Glutamatergic neuron (in vitro differentiated cells): ENCODE data around the gene BCAP31. TPM values are rescaled to one million over a fixed set of nuclear protein-coding genes. Genes with fewer than 3 reads are reported as not detected.

Source experiments
- DNase-seq: peaks from one replicate; pipeline ENCODE4 v3.0.0; 2022
- H3K27ac Mint-ChIP-seq: one replicate; pipeline ENCODE4 v1.8.0; 2020; ENCODE audit warnings: mild to moderate bottlenecking, mixed read lengths, inconsistent platforms; ENCODE audit not compliant: unreplicated experiment
- H3K27me3 Mint-ChIP-seq: one replicate; pipeline ENCODE4 v1.8.0; 2020; ENCODE audit warnings: mild to moderate bottlenecking, moderate library complexity, mixed read lengths, inconsistent platforms; ENCODE audit not compliant: unreplicated experiment
- H3K36me3 Mint-ChIP-seq: one replicate; pipeline ENCODE4 v1.8.0; 2020; ENCODE audit warnings: mild to moderate bottlenecking, mixed read lengths, inconsistent platforms; ENCODE audit not compliant: unreplicated experiment
- H3K4me1 Mint-ChIP-seq: one replicate; pipeline ENCODE4 v1.8.0; 2020; ENCODE audit warnings: mild to moderate bottlenecking, low read depth, mixed read lengths, inconsistent platforms; ENCODE audit not compliant: unreplicated experiment
- H3K4me3 Mint-ChIP-seq: one replicate; pipeline ENCODE4 v1.8.0; 2020; ENCODE audit warnings: mild to moderate bottlenecking, mixed read lengths, inconsistent platforms; ENCODE audit not compliant: unreplicated experiment
- H3K9me3 Mint-ChIP-seq: one replicate; pipeline ENCODE4 v1.8.0; 2020; ENCODE audit warnings: mild to moderate bottlenecking, moderate library complexity, mixed read lengths, inconsistent platforms; ENCODE audit not compliant: unreplicated experiment
- total RNA-seq: library from RNA; stranded (reverse); fragmentation: NEBNext Ultra II Directional; extraction: Animal tissue kit (Norgen Biotek cat#: 25700); gene quantifications from one replicate; pipeline ENCODE4 v1.2.1, GENCODE V29; 2021; ENCODE audit not compliant: unreplicated experiment
- TF ChIP-seq, protein P1 (sequence below): fragments of 200-600 bp; sonication (generic); IDR thresholded peaks from one replicate; pipeline ENCODE4 v1.5.0; 2021; ENCODE audit not compliant: partially characterized antibody, unreplicated experiment

The BCAP31 gene
- total RNA-seq, 1 donor from 2014 or later, result 155 TPM

DNA sequence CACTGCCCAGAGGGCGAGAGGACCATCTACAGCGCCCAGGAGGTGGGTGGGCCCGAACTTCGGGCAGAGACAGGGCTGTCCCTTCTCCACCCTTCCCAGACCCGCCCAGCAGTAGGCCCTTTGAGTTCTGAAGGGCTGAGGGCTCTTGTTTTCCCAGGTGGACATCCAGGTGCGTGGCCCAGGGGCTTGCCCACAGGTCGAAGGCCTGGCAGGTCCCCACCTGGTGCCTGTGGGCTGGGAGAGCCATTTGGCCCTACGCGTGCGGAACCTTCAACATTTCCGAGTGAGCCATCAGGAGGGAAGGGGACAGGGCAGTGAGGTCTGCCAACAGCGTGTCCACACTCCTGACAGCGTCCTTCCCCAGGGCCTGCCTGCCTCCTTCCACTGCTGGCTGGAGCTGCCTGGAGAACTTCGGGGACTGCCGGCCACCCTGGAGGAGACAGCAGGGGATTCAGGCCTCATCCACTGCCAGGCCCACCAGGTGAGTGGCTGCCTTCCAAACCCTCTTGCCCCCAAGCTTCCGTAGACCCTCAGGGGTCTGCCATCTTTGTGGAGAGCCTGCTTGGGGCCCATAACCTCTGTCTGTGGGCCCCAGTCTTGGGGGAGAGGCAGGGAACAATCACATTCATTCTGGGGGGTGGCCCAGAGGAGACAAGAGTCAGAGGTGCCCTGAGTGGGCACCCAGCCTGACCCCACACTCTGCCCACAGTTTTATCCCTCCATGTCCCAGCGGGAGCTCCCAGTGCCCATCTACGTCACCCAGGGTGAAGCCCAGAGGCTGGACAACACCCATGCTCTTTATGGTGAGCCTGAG lies 46.6 kb upstream of the BCAP31 start:
- Mint-ChIP-seq H3K4me3 (no peak overlapping the region), H3K4me1 (no peaks in the 10 kb centered on the region), H3K9me3 (no peaks in the 10 kb centered on the region), H3K27me3 (no peaks in the 10 kb centered on the region), H3K36me3 (no peaks in the 10 kb centered on the region), H3K27ac (no peak overlapping the region)
- TF ChIP-seq, protein P1, sequence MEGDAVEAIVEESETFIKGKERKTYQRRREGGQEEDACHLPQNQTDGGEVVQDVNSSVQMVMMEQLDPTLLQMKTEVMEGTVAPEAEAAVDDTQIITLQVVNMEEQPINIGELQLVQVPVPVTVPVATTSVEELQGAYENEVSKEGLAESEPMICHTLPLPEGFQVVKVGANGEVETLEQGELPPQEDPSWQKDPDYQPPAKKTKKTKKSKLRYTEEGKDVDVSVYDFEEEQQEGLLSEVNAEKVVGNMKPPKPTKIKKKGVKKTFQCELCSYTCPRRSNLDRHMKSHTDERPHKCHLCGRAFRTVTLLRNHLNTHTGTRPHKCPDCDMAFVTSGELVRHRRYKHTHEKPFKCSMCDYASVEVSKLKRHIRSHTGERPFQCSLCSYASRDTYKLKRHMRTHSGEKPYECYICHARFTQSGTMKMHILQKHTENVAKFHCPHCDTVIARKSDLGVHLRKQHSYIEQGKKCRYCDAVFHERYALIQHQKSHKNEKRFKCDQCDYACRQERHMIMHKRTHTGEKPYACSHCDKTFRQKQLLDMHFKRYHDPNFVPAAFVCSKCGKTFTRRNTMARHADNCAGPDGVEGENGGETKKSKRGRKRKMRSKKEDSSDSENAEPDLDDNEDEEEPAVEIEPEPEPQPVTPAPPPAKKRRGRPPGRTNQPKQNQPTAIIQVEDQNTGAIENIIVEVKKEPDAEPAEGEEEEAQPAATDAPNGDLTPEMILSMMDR, result no peak
- DNase-seq, result peak; percentile 4

DNA sequence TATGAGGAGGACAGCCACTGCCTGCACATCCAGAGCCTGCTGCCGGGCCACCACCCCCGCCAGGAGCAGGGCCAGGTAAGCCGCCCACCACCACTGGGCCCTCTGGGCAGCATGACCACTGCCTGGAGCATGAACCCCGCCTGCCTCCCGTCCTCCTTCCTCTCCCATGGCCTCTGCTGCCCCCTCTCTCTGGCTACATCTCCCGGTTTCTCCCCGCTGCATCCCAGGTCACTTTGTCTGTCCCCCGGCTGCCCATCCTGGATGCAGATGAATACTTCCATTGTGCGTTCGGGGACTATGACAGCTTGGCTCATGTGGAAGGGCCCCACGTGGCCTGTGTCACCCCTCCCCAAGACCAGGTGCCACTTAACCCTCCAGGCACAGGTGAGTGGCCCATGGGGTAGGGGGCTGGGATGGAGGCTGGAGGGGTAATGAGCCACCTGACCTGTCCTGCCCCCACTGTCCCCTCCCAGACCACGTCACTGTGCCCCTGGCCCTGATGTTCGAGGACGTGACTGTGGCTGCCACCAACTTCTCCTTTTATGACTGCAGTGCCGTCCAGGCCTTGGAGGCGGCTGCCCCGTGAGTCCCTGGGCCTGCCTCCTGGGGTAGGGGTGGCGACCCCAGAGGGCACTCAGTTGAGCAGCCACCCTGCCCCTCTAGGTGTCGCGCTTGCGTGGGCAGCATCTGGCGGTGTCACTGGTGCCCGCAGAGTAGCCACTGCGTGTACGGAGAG lies 45.8 kb upstream of the BCAP31 start:
- Mint-ChIP-seq H3K4me1 (no peaks in the 10 kb centered on the region), H3K27ac (no peak overlapping the region), H3K27me3 (no peaks in the 10 kb centered on the region), H3K36me3 (no peaks in the 10 kb centered on the region), H3K4me3 (no peak overlapping the region), H3K9me3 (no peaks in the 10 kb centered on the region)
- peak; percentile 6 for DNase-seq
- TF ChIP-seq, protein P1, result no peak

DNA sequence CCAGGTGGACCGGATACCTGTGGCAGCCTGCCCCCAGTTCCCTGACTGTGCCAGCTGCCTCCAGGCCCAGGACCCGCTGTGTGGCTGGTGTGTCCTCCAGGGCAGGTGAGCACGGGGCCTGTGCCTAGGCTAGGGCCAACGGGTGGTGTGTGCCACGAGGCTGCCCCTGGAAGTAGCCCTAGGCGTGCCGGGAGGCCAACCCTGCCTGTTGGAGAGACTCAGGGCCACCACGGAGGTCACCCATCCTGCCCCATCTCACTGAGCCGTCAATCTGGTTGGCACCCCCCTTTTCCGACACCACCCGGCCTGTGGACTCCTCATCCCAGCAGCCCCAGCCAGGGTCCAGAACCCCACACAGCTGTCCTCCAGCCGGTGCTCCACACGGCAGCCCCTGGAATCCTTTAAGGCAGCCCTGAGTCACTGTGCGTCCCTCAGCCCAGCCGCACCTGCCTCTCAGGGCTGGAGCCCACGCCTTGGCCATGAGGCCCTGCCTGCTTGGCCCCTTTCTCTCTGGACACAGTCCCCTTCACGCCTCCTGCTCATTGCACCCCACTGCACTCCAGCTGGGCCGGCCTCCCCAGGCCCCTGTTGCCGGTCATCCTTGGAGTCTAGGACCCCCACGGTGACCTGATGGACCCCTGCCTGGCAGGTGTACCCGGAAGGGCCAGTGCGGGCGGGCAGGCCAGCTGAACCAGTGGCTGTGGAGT lies 45.1 kb upstream of the BCAP31 start:
- TF ChIP-seq, protein P1, result no peak
- no peaks in the 10 kb centered on the region for H3K36me3 Mint-ChIP-seq
- DNase-seq, result peak; percentile 6
- no peaks in the 10 kb centered on the region for H3K9me3 Mint-ChIP-seq
- no peak overlapping the region for H3K27ac Mint-ChIP-seq
- H3K4me3 Mint-ChIP-seq, result no peak overlapping the region
- no peaks in the 10 kb centered on the region for H3K4me1 Mint-ChIP-seq
- H3K27me3 Mint-ChIP-seq, result no peaks in the 10 kb centered on the region

DNA sequence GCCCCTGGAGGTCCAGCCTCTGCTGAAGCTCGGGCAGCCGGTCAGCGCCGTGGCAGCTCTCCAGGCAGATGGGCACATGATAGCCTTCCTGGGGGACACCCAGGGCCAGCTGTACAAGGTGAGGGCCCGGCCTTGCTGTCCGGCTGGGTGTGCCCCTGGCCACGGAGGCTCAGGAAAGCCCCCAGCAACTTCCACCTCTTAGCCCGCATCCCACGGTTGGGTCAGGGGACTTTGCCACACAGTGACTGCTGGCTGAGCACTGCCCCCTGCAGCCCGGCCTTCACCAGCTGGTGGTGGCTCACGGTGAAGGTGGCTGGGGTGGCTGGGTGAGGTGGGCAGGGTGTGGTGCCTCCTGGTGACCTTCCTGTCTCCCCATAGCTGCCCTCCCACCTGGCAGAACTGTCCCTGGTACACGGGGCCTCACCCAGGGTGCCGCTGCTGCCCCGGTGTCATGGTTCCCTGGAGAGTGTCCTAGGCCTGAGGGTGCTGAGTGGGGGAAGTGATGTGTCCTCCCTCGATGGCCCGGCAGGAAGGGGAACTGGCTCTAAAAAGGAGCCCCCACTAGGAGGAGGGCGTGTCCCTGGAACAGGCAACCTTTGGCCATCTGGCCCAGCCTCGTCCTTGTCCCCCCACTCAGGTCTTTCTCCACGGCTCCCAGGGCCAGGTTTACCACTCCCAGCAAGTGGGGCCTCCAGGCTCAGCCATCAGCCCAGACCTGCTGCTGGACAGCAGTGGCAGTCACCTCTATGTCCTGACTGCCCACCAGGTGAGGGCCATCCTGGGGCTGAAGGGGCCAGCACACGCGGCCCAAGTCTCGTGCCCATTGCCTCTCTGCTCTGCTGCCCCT lies 44.3 kb upstream of the BCAP31 start:
- Mint-ChIP-seq H3K4me1 (no peaks in the 10 kb centered on the region), H3K9me3 (no peaks in the 10 kb centered on the region), H3K36me3 (no peaks in the 10 kb centered on the region), H3K27me3 (no peaks in the 10 kb centered on the region), H3K27ac (no peak overlapping the region), H3K4me3 (no peak overlapping the region)
- TF ChIP-seq, protein P1, result no peak
- peak; percentile 8 for DNase-seq
